OCI-LY7 (cell line): ENCODE measurements around the gene RAB17. TPM values are rescaled to one million over a fixed set of nuclear protein-coding genes. Genes with fewer than 3 reads are reported as not detected.
"Not testable (repeated sequence)": the region's sequence is repeated elsewhere in the genome, so short reads cannot be mapped to it uniquely, and the experiment has no call there.

ENCODE experiments used
- BruUV-seq: library from RNA; stranded (reverse); fragments of 400-500 nt; replicated peaks from 2 replicates; lab custom pipeline; 2021; lab: Mats Ljungman, UMichigan
- CTCF ChIA-PET: fragments of 300-600 bp; sonication (Branson Sonifier 250); formaldehyde crosslinking; loops from one replicate; lab custom pipeline; 2022; ENCODE audit warnings: antibody characterized with exemption; ENCODE audit not compliant: unreplicated experiment; lab: Charles Lee
- POLR2A ChIA-PET: fragments of 300-600 bp; sonication (Branson Sonifier 250); formaldehyde crosslinking; loops from one replicate; lab custom pipeline; 2022; ENCODE audit warnings: antibody characterized with exemption; lab: Charles Lee
- DNase-seq: peaks from one replicate; pipeline ENCODE4 v3.0.0-alpha.2; 2015; ENCODE audit warnings: low spot score
- H2AFZ ChIP-seq: fragments of 200-600 bp; sonication (generic), shearing (Covaris generic); 2 replicates; pipeline ENCODE4 v1.6.1; 2014; ENCODE audit warnings: mild to moderate bottlenecking, antibody characterized with exemption, low read length, moderate library complexity
- H3K27ac ChIP-seq: fragments of 200-600 bp; sonication (generic); 2 replicates; pipeline ENCODE4 v1.5.1; 2014; ENCODE audit warnings: mixed run types, low read depth, mild to moderate bottlenecking, moderate library complexity, low read length, inconsistent platforms; ENCODE audit not compliant: poor library complexity, severe bottlenecking
- H3K36me3 ChIP-seq: fragments of 200-600 bp; sonication (generic); 2 replicates; pipeline ENCODE4 v1.6.1; 2014; ENCODE audit warnings: mild to moderate bottlenecking, antibody characterized with exemption, low read length, moderate library complexity, mixed read lengths; ENCODE audit not compliant: insufficient read depth
- H3K4me1 ChIP-seq: fragments of 200-600 bp; sonication (generic); 2 replicates; pipeline ENCODE4 v1.5.1; 2014; ENCODE audit warnings: mild to moderate bottlenecking, low read length; ENCODE audit not compliant: insufficient read depth, poor library complexity, severe bottlenecking
- H3K4me2 ChIP-seq: fragments of 200-600 bp; sonication (generic); 2 replicates; pipeline ENCODE4 v1.6.1; 2014; ENCODE audit warnings: mild to moderate bottlenecking, low read length
- H3K4me3 ChIP-seq: fragments of 200-600 bp; sonication (generic); 2 replicates; pipeline ENCODE4 v1.5.1; 2014; ENCODE audit warnings: mild to moderate bottlenecking, low read depth, low read length; ENCODE audit not compliant: poor library complexity, severe bottlenecking
- H3K79me2 ChIP-seq: fragments of 200-600 bp; sonication (generic); 2 replicates; pipeline ENCODE4 v1.6.1; 2016; ENCODE audit warnings: low read depth, mild to moderate bottlenecking, low read length, moderate library complexity, mixed read lengths; ENCODE audit not compliant: insufficient read depth
- H3K9me2 ChIP-seq: fragments of 200-600 bp; sonication (generic); 2 replicates; pipeline ENCODE4 v1.6.1; 2016; ENCODE audit warnings: mild to moderate bottlenecking, low read length, mixed read lengths; ENCODE audit not compliant: insufficient read depth
- H3K9me3 ChIP-seq: fragments of 200-600 bp; sonication (generic); 2 replicates; pipeline ENCODE4 v1.6.1; 2014; ENCODE audit warnings: mild to moderate bottlenecking, mixed run types, low read length, mixed read lengths
- H4K20me1 ChIP-seq: fragments of 200-600 bp; sonication (generic); 2 replicates; pipeline ENCODE4 v1.6.1; 2014; ENCODE audit warnings: mild to moderate bottlenecking, antibody characterized with exemption, low read length, moderate library complexity, mixed read lengths; ENCODE audit not compliant: insufficient read depth
- CTCF ChIP-seq: fragments of 200-600 bp; sonication (generic); conservative IDR thresholded peaks from 2 replicates; pipeline ENCODE4 v1.5.1; 2014; ENCODE audit warnings: mild to moderate bottlenecking, antibody characterized with exemption, low read length, moderate library complexity, mixed read lengths
- EZH2phosphoT487 ChIP-seq: fragments of 200-600 bp; sonication (generic); IDR thresholded peaks from 2 replicates; pipeline ENCODE4 v1.6.1; 2018; ENCODE audit warnings: low read depth, borderline replicate concordance, mild to moderate bottlenecking, mixed run types, antibody characterized with exemption, low read length, moderate library complexity, mixed read lengths
- intact Hi-C: fragments of 100-400 bp; cut with micrococcal nuclease; formaldehyde crosslinking; loops from one replicate; pipeline ENCODE4 v1.10.0; 2022; ENCODE audit not compliant: unreplicated experiment
- total RNA-seq, 2 experiments: library from RNA; depleted of rRNA in 1 of 2; stranded (reverse); fragments of >200 nt in 1 of 2; shearing (Covaris generic) in 1 of 2; gene quantifications; 2 replicates each; pipeline ENCODE4 v1.2.3, GENCODE V29; 2014 to 2022

Gene RAB17
- total RNA-seq, 2 experiments from 2014 or later, result not detected

- H3K4me3 ChIP-seq, result no peak overlapping the region
- H3K79me2 ChIP-seq, result no peaks in the 10 kb centered on the region
- no peaks in the 10 kb centered on the region for H3K9me3 ChIP-seq
- ChIA-PET CTCF (no interaction called here), POLR2A (no interaction called here)
- H3K9me2 ChIP-seq, result no peaks in the 10 kb centered on the region
- TF ChIP-seq EZH2phosphoT487, result no peak
- TF ChIP-seq CTCF, result no peak
- no peak overlapping the region for H2AFZ ChIP-seq
- no peak overlapping the region for H3K27ac ChIP-seq
- H3K36me3 ChIP-seq, result no peaks in the 10 kb centered on the region
- H3K4me1 ChIP-seq, result peaks cover 7% of the 10 kb centered on the region
- BruUV-seq, result no TSS peak
- no peak for DNase-seq
- intact Hi-C loops, result no loop called here
- H4K20me1 ChIP-seq, result no peaks in the 10 kb centered on the region
- no peak overlapping the region for H3K4me2 ChIP-seq
Observed at GRCh38 chr2:237597196-237598145, 6.9 kb upstream of the RAB17 start.

- H4K20me1 ChIP-seq, result no peaks in the 10 kb centered on the region
- H2AFZ ChIP-seq, result no peak overlapping the region
- no peaks in the 10 kb centered on the region for H3K36me3 ChIP-seq
- no peak overlapping the region for H3K4me3 ChIP-seq
- intact Hi-C loops, result no loop called here
- H3K4me1 ChIP-seq, result peaks cover 7% of the 10 kb centered on the region
- no peak for TF ChIP-seq CTCF
- no peak for TF ChIP-seq EZH2phosphoT487
- H3K9me2 ChIP-seq, result no peaks in the 10 kb centered on the region
- POLR2A ChIA-PET, result no interaction called here
- DNase-seq, result no peak
- no TSS peak for BruUV-seq
- H3K4me2 ChIP-seq, result no peak overlapping the region
- H3K27ac ChIP-seq, result no peak overlapping the region
- CTCF ChIA-PET, result no interaction called here
- H3K79me2 ChIP-seq, result no peaks in the 10 kb centered on the region
- H3K9me3 ChIP-seq, result no peaks in the 10 kb centered on the region
Observed at GRCh38 chr2:237596520-237597195, 6.1 kb upstream of the RAB17 start.

- intact Hi-C loops, H3K27ac ChIP-seq, CTCF ChIA-PET, H3K9me3 ChIP-seq, H3K79me2 ChIP-seq, BruUV-seq, H3K4me3 ChIP-seq, H4K20me1 ChIP-seq, H2AFZ ChIP-seq, H3K9me2 ChIP-seq, DNase-seq, H3K4me2 ChIP-seq, POLR2A ChIA-PET, H3K36me3 ChIP-seq: not testable (repeated sequence)
- H3K4me1 ChIP-seq, result peaks cover 14% of the 10 kb centered on the region
Observed at GRCh38 chr2:237595829-237596519, 5.4 kb upstream of the RAB17 start.
